NCI-H128 (cell line): ENCODE results near the gene TPP1.

Experiments used
- DNase-seq: peaks from one replicate; lab custom pipeline; 2025; ENCODE audit not compliant: unreplicated experiment; lab: John Stamatoyannopoulos, UW

Gene TPP1

DNA sequence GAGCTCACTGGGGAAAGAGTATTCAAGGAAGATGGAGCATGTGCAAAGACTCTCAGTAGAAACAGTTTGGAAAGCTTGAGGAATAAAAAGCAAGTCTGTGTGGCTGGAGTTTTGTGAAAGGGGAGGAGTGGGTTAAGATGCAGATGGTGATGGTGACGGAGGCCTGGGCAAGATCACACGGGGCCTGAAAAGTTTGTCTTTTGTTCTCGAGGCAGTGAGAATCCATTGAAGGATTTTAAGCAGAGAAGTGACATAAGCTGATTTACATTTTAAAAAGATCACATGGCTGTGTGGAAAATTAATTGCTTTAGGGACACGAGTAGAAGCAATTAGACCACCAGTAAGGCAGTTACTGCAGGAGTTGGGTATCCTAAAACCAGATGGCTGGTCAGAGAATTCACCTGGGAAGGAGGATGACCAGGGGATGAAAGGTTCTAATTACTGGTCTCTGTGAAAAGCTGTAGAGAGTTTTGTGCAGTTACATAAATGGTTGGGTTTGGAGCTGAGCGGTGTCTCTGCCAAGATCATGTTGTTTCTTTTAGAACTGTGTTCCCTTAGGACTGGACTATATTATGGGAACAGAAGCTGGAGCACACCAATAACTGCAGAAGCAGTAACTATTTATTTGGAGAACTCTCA lies 22.9 kb downstream of the TPP1 start:
- DNase-seq = no peak

DNA sequence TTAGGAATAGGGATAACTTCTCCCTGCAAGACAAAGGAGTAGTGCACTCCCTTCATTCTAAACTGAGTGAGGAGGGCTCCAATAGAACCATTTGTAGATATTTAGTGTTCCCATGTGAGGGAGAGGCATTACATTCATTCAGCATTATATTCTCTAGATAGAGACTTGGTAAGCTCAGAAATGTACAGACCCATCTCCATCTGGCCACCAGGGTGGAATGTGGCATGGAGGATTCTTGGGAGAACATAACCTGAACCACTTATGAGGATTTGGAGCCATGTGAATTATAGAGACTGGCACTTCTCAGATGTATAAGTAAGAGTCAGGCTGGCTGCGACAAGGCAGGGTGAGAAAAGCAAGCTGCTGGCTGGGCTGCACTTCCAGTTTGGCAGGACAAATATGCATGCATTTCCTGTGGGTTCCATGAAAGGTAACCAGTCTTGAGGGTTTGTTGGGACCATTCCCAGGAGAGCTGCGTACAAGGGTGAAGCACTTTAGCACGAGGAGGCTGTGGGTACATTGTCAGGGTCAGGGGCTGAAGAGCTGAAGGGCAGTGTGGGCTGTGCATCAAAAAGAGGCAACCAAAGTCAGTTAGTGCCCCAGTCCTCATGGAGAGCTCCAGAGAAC lies 25.0 kb downstream of the TPP1 start:
- no peak for DNase-seq

DNA sequence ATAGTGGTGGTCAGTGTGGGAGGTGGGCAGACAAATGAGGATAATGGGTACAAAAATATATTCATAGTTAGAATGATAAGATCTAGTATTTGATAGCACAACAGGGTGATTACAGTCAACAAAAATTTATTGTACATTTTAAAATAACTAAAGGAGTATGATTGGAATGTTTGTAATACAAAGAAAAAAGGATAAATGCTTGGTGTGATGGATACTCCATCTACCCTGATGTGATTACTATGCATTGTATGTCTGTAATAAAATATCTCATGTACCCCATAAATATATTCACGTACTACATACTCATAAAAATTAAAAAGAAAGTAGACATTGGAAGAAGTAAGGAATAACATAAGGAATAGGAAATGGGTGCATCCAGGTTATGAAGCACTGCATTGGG lies 31.2 kb downstream of the TPP1 start:
- DNase-seq = no peak

DNA sequence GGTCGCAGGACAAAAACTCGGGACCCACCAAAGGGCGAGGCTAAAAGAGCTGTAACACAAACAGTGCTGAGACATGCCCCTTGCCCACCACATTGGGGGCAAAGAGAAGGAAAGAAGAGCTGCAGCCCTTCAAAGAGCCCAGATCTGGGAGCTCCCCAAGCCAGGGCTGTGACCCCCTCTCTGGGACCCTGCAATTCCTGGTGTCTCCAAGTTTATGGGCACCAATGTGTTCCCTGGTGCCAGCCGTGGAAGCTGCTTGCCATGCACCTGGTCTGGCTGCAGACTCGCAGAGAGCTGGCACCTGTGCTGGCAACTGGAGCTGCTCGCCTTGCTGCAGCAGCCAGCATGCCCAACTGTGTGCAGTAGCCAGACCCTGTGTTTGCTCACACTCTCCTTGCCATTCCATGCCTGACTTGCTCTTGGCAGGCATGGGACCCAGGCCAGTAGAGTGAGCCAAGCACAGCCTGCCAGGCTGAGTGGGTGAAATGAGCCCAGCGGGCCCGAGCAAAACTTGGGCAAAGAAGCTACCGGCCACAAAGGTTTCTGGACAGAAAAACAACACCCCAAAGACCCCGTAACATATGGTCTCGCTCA lies 31.8 kb downstream of the TPP1 start:
- no peak for DNase-seq

DNA sequence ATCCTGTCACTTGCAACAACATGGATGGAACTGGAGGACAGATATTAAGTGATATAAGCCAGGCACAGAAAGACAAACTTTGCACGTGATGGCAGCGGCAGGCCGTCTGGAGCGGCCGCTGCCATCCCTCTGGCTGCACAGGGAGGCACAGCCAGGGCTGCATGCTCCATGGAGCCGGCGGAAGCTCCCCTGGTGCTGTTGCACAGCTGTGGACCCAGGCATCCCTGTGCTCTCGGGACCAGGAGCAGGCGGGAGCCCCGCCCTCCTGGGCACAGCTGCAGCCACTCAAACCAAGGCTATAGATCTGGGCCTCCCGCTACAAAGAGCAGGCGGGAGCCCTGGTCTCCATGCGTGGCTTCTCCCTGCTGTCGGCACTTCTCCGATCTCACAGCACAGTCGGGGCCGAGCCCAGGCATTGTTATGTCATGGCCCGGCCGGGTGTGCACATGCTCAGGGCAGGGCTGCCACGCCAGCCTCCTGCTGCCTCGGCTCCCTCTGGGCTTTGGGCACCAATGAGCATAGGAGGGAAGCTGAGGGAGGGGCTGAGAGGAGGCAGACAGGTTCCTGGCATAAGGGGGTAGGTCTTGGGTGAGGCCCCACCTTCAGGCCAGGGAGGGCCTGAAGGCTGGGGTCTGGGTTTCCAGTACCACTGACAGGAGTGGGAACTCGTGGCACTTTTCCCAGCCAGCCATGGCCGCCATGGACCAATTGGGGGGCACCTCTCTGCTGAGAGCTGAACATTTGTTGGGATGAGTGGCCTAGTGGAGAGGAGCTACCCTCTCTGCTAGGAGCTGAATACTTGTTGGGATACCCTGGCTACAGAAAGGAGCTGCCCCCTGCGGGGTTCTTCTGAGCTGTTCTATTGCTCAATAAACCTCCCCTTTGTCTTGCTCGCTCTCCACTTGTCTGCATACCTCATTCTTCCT lies 32.5 kb downstream of the TPP1 start:
- no peak for DNase-seq

DNA sequence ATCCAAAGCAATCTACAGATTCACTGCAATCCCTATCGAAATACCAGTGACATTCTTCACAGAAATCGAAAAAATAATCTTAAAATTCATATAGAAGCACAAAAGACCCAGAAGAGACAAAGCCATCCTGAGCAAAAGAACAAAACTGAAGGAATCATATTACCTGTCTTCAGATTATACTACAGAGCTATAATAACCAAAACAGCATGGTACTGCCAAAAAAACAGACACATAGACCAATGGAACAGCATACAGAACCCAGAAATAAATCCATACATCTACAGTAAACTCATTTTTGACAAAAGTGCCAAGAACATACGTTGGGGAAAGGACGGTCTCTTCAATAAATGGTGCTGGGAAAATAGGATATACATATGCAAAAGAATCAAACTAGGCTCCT lies 34.7 kb downstream of the TPP1 start:
- no peak for DNase-seq

DNA sequence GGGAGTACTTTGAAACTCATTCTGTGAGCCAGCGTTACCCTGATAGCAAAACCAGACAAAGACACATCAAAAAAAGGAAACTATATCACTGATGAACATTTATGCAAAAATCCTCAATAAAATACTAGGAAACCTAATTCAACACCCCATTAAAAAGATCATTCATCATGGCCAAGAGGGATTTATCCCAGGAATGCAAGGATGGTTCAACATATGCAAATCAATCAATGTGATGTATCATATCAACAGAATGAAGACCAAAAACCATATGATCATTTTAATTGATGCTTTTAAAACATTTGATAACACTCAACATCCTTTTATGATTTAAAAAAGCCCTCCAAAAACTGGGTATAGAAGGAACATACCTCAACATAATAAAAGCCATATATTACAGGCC lies 35.6 kb downstream of the TPP1 start:
- no peak for DNase-seq

DNA sequence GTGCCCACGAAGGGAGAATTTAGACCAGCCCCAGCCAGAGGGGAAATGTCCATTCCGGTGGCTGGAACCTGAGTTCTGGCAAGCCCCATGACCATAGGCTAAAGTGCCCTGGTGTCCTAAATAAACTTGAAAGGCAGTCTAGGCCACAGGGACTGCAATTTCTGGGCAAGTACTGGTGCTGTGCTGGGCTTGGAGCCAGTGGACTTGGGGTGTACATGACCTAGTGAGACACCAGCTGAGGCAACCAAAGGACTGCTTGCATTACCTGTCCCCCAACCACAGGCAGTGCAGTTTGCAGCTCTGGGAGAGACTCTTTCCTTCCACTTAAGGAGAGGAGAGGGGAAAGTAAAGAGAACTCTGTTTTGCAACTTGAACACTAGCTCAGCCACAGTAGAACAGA lies 39.5 kb downstream of the TPP1 start:
- DNase-seq = no peak

DNA sequence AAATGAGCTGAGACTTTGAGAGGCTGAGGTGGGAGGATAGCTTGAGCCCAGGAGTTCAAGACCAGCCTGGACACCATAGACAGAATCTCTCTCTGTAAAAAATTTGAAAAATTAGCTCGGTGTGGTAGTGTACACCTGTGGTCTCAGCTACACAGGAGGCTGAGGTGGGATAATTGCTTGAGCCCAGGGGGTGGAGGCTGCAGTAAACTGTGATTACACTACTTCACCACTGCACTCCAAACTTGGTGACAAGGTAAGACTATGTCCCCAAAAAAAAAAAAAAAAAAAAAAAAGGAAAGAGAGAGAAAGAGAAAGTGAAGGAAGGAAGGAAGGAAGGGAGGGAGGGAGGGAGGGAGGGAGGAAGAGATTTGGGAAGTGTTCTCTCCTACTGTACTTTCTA lies 41.1 kb downstream of the TPP1 start:
- no peak for DNase-seq

DNA sequence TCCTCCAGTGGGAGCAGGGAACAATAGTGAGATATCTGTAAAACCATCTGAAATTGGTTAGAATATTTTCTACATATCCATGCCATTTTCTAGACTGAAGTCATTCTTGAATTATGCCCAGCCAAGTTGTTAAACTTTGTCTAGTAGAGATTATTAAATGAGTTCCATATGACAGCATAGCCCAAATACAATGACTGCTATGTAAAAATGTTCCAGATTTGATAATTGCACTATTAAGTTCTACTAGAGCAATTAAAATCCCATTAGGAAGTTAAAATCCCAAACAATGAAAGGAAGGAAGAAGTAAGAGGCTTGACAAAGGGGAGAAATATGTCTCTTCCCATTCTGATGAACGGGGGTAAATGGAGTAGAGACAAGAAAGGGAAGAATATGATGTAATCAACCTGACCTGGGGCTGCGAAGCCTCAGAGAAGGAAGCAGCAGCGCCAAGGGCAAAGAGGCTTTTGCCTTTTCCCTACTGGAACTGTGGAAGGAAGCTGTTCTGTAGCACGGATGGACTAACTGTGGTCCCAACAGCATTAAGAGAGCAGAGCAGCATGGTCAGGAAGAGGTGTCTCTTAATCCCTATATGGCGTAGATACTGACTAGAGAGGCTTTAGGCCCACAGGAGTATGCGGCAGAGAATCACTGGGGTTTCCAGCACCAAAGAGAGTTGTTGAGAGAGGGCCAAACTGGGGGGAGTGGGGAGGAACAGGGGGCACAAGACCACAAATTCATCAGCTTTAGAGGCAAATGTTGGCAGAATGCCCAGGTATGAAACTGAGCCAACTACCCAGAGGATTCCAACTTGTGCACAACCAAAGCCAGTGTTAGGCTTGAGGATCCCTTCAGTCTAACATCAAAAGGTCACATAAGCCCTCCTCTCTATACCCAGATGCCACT lies 42.5 kb downstream of the TPP1 start:
- DNase-seq = peak; percentile 30

DNA sequence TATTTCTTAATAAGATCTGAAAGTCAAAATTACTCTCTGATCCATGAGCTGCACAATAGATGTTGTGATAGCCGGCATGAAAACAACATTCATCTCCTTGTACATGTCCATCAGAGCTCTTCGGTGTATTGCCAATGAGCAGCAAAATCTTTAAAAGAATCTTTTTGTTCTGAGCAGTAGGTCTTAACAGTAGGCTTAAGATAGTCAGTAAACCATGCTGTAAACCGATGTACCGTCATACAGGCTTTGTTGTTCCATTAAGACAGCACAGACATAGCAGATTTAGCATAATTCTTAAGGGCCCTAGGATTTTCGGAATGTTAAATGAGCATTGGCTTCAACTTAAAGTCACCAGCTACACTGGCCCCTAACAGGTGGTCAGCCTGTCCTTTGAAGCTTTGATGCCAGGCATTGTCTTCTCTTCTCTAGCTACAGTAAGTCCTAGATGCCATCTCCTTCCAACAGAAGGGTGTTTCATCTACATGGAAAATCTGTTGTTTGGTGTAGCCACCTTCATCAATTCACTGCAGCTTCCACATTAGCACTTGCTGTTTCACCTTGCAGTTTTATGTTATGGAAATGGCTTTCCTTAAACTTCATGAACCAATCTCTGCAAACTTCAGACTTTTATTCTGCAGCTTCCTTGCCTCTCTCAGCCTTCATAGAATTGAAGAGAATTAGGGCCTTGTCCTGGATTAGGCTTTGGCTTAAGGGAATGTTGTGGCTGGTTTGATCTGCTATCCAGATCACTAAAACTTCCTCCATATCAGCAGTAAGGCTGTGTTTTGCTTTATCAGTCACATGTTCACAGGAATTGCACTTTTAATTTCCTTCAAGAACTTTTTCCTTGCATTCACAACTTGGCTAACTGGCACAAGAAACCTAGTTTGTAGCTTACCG lies 44.2 kb downstream of the TPP1 start:
- DNase-seq = no peak

DNA sequence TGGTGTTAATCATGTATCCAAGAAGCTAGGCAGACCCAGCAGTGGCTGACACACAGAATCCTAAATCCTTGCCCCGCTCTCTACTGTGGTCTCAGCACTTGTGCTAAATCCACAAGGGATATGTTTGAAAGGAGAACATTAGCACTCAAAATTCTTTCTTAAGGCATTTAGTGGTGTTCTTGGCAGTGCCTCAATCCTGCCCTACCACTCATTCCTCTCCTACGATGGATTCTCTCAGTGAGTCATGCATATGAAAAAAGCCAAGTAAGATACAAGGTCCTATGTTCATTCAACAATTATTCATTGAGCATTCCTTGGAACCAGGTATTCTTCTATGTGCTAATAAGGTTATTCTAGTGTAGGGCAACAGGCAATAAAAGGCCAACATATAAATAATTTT lies 47.0 kb downstream of the TPP1 start:
- no peak for DNase-seq

DNA sequence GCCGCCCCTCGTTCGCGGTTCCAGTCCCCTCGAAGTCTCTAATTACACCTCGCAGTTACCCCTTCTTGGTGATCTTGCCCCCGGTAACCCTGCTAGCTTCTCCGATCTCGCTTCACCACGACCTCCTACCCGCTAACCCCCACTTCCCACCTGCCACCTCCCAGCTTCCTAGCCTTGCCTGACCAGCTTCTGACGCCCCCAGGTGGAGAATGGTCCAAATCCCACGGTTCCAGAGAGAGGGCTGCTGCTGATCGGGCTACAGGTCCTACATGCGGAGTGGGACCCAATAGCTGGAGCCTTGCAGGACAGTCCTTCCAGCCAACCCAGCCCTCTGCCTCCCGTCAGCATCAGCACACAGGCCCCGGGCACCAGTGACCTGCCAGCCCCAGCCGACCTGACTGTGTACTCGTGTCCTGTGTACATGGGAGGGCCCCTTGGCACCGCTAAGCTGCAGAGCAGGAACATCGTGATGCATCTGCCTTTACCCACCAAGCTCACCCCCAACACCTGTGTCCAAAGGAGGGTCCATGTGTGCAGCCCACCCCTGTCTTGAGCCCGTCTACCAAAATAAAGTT lies 47.7 kb downstream of the TPP1 start:
- no peak for DNase-seq

DNA sequence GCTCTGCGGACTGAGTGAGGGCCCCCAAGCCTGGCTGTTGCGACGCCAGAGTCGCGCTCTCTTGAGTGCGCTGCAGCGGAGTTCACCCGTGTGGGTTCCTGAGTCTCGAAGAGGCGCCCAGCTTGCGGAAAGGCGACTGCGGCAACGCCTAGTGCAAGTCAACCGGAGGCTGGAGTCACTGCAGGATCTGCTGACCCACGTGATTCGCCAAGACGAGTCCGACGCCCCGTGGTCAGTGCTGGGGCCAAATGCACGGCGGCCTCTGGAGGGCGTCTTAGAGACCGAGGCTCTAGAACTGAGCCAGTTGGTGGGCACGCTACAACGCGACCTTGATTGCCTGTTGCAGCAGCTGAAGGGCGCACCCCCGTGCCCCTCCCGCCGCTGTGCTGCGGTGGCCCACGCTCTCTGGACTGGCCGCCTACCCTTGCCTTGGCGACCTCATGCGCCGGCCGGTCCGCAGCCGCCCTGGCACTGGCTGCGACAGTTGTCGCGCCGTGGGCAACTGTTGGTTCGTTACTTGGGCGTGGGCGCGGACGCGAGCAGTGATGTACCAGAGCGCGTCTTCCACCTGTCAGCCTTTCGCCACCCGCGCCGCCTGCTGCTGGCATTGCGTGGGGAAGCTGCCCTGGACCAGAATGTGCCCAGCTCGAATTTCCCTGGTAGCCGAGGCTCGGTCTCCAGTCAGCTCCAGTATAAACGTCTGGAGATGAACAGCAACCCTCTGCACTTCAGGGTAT lies 48.4 kb downstream of the TPP1 start:
- DNase-seq = no peak

DNA sequence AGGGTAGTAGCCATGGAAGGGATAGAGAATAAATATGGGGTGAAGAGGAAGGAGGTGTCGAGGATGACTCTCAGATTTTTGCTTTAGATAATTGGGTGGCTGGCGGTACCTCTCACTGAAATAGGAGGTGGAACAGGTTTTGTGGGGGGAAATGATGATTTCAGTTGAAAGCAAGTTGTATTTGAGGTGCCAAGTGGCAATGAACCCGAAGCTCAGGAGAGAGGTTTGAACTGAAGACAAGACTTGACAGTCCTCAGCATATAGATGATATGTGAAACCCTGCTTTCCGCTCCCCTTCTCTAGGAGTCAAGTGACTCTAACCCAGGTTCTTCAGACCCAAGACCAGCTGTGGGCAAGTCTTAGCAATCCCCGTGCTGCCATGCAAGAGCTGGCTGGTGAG lies 49.5 kb downstream of the TPP1 start:
- DNase-seq = no peak

DNA sequence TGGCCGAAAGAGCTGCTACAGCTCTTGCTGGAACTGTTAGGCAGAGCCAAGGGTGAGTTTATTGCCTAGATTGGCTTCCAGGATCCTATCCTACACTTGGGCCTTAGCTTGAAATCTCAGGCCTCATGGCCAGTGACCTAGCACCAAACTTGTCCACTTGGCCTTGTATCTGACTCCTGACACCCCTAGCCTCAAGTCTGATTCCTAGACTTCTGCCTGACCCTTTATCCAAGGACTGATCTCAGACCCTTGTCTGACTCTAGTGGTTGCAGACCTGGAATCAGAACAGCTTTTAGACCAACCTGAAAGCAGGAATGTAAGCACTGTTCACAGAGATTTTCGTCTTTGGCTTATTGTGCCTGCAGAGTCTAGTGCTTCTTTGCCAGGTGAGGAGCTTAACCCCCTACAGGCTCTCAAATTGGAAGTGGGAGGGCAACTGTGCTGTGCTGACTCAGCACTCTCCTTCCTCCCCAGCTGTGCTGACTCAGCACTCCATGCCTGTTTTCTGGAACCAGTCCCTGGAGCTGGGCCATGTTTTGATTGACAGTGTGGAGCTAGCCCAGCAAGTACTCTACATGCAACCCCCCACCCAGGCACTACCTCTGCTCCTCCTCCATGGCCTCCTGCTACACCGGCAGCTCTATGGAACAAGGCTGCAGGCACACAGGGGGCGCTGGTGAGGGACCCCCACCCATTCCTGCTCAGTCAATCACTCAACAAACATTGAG lies 50.9 kb downstream of the TPP1 start:
- DNase-seq = no peak

DNA sequence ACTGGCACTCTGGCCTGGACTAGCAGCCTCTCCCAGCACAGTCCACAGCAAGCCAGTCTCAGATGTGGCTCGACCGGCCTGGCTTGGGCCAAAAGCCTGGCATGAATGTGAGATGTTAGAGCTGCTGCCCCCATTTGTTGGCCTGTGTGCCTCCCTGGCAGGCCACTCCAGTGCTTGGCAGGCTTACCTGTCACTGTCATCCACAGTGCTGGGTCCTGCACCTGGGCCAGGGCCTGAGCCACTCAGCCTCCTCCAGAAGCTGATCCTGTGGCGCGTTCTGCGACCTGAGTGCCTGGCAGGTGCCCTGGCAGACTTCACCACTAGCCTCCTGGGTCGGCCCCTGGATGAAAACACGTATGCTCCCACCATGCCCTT lies 51.9 kb downstream of the TPP1 start:
- no peak for DNase-seq

DNA sequence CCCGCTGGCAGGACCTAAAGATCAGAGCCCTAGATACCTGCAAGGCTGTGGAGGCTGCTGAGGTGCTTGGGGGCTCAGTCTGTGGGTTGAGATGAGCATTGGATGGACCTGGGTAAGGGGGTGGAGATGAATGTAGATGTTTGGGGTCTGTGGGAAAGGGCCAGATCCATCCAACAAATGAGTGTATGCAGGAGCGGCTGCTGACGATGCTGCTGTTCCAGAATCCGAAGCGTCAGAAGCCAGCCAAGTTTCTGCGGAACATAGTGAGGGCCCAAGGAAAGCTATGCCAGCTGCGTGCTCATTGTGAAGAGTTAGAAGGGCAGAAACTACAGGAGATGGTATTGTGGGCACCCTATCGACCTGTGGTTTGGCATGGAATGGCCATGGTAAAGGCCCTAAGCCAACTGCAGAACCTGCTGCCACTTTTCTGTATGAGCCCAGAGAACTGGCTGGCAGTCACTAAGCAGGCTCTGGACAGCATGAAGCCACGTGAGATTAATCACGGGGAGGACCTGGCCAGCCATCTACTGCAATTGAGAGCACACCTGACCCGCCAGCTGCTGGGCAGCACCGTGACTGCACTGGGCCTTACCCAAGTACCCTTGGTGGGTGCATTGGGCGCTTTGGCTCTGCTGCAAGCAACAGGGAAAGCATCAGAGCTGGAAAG lies 52.4 kb downstream of the TPP1 start:
- no peak for DNase-seq
